NB4 (cell line): ENCODE measurements around the gene MIEN1.

ENCODE experiments used
- DNase-seq: peaks from one replicate; pipeline ENCODE4 v3.0.0; 2010; ENCODE audit warnings: low read depth
- H3K4me3 ChIP-seq: one replicate; pipeline ENCODE4 v1.5.1; 2011; ENCODE audit warnings: mild to moderate bottlenecking, low read depth, low read length, moderate library complexity
- MAX ChIP-seq: IDR thresholded peaks from 2 replicates; pipeline ENCODE4 v1.6.1; 2011; ENCODE audit warnings: low read depth, low read length
- MYC ChIP-seq: IDR thresholded peaks from 2 replicates; pipeline ENCODE4 v1.6.1; 2011; ENCODE audit warnings: low read depth, low read length
- POLR2A ChIP-seq: IDR thresholded peaks from 2 replicates; pipeline ENCODE4 v1.6.1; 2011; ENCODE audit warnings: mild to moderate bottlenecking; ENCODE audit not compliant: insufficient read length; ENCODE audit errors: extremely low read depth
- TF ChIP-seq, protein P1 (sequence below): IDR thresholded peaks from one replicate; pipeline ENCODE4 v1.5.1; 2012; ENCODE audit warnings: low read depth, low read length

The MIEN1 gene

GRCh38 chr17:39737206-39737759 is 7.0 kb upstream of the MIEN1 start:
- H3K4me3 ChIP-seq = no peak overlapping the region

GRCh38 chr17:39736319-39737165 is 6.2 kb upstream of the MIEN1 start:
- no peak overlapping the region for H3K4me3 ChIP-seq
- DNase-seq = no peak
- TF ChIP-seq, protein P1, sequence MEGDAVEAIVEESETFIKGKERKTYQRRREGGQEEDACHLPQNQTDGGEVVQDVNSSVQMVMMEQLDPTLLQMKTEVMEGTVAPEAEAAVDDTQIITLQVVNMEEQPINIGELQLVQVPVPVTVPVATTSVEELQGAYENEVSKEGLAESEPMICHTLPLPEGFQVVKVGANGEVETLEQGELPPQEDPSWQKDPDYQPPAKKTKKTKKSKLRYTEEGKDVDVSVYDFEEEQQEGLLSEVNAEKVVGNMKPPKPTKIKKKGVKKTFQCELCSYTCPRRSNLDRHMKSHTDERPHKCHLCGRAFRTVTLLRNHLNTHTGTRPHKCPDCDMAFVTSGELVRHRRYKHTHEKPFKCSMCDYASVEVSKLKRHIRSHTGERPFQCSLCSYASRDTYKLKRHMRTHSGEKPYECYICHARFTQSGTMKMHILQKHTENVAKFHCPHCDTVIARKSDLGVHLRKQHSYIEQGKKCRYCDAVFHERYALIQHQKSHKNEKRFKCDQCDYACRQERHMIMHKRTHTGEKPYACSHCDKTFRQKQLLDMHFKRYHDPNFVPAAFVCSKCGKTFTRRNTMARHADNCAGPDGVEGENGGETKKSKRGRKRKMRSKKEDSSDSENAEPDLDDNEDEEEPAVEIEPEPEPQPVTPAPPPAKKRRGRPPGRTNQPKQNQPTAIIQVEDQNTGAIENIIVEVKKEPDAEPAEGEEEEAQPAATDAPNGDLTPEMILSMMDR = no peak
- TF ChIP-seq MAX = no peak
- TF ChIP-seq POLR2A = no peak
- no peak for TF ChIP-seq MYC

More at GRCh38 chr17:39737206-39737759, 7.0 kb upstream of the MIEN1 start:
- TF ChIP-seq MAX (no peak), POLR2A (no peak), MYC (no peak)
- TF ChIP-seq, protein P1 = no peak
- no peak for DNase-seq

GRCh38 chr17:39735882-39736281 is 5.5 kb upstream of the MIEN1 start:
- no peak overlapping the region for H3K4me3 ChIP-seq
- TF ChIP-seq, protein P1 = no peak
- TF ChIP-seq MYC = no peak
- no peak for TF ChIP-seq POLR2A
- TF ChIP-seq MAX = no peak
- DNase-seq = no peak

DNA sequence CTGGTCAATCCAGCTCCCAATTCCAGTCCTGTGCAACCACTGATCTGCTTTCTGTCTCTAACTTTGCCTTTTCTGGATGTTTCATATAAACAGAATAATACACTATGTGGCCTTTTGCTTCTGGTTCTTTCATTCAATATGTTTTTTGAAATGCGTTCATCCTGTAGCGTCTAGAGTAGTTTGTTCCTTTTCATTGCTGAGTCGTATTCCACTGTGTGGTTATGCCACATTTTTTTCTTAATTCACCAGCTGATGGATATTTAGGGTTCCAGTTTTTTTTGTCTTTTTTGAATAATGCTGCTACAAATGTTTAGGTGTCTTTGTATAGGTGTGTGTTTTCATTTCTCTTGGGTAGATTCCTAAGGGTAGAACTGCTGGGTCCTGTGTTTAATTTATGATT is 2.3 kb upstream of the MIEN1 start:
- no peak for DNase-seq
- TF ChIP-seq MAX (no peak), POLR2A (no peak), MYC (no peak)
- TF ChIP-seq, protein P1 = no peak
- no peak overlapping the region for H3K4me3 ChIP-seq

- TF ChIP-seq MAX (no peak), MYC (no peak), POLR2A (no peak)
- TF ChIP-seq, protein P1 = no peak
- peak overlapping the region; percentile 87 for H3K4me3 ChIP-seq
- DNase-seq = no peak
Measured at GRCh38 chr17:39729280-39729851, 966 bp downstream of the MIEN1 start.
